ENCODE results near the gene CBX1. TPM values are rescaled to one million over a fixed set of nuclear protein-coding genes. Genes with fewer than 3 reads are reported as not detected.
A peak's percentile ranks its signal among the peaks of the same experiment; 100 is the strongest.

Gene CBX1
- total and polyA plus RNA-seq, 2 of the 13 experiments (the other 11 are each of a cell fraction or from before 2014, with no cell fraction given) = 17.8 to 108 TPM

DNA sequence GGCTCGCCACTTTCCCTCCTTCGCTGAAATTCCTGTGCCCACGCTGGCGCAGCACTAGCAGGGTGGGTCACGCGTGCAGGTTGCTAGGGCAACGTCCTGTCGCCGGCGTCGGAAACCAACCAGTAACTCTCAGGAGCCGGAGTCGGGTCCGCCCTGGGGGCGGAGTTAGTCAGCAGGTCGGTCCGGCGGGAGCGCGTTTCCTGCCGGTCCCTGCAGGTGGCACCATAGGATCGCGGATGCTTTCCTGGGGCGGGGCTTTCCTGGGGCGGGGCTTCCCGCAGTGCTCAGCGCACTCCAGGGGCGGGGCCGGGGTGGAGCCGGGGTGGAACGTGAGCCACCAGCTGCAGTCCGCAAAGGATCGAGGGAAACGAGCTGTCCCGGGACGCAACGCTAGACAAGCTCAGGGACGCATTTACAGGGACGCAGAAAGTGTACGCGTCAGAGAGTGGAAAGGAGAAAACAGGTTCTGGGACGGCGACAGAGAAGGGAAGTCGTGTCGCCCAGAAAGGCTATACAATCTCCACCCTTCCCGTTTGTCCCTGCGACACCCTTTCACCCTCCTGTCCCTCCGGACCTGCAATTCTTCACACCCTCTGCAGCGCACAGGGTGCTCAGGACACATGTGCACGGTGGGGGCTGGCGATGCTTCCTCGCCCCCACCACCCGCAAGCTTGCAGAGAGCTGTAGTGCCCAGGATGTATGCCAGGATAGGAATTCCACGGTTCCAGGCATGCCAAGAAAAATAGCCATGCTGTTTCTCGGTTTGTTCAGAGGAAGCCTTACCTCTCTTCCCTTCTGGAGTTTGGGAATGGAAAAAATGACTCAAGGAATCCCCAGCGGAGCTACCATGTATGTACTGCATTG, 76.0 kb downstream of the CBX1 start (continued):
- TF ChIP-seq, protein P1, sequence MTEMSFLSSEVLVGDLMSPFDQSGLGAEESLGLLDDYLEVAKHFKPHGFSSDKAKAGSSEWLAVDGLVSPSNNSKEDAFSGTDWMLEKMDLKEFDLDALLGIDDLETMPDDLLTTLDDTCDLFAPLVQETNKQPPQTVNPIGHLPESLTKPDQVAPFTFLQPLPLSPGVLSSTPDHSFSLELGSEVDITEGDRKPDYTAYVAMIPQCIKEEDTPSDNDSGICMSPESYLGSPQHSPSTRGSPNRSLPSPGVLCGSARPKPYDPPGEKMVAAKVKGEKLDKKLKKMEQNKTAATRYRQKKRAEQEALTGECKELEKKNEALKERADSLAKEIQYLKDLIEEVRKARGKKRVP (CRISPR knock-in tag; IDR thresholded peaks at IDR 0.05) = peak in 1 of 2 experiments; percentile 40; a peak in 1 of 4 replicates
- TF ChIP-seq ZBTB39 (CRISPR knock-in tag; IDR thresholded peaks at IDR 0.05) = peak; percentile 57; the same call in 1 of the 2 replicates
- TF ChIP-seq BCL6 (CRISPR knock-in tag; IDR thresholded peaks at IDR 0.05) = no peak
- peak; percentile 56; the same call in 1 of the 2 replicates for TF ChIP-seq ZNF614 (CRISPR knock-in tag; IDR thresholded peaks at IDR 0.05; ENCODE audit: borderline replicate concordance)
- TF ChIP-seq, protein P2, sequence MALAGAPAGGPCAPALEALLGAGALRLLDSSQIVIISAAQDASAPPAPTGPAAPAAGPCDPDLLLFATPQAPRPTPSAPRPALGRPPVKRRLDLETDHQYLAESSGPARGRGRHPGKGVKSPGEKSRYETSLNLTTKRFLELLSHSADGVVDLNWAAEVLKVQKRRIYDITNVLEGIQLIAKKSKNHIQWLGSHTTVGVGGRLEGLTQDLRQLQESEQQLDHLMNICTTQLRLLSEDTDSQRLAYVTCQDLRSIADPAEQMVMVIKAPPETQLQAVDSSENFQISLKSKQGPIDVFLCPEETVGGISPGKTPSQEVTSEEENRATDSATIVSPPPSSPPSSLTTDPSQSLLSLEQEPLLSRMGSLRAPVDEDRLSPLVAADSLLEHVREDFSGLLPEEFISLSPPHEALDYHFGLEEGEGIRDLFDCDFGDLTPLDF (CRISPR knock-in tag; IDR thresholded peaks at IDR 0.05) = no peak
- TF ChIP-seq, protein P3, sequence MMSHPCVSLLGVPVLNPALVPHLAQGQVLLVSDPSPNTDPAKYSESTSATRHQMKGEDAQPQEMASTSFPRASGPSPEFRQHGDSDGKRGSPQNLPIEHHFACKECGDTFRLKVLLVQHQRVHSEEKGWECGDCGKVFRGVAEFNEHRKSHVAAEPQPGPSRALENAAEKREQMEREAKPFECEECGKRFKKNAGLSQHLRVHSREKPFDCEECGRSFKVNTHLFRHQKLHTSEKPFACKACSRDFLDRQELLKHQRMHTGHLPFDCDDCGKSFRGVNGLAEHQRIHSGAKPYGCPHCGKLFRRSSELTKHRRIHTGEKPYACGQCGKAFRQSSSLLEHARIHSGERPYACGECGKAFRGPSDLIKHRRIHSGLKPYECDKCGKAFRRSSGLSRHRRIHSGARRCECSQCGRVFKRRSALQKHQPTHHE (CRISPR knock-in tag; IDR thresholded peaks at IDR 0.05; ENCODE audit: borderline replicate concordance) = no peak
- TF ChIP-seq ZNF207 (IDR thresholded peaks at IDR 0.05; ENCODE audit: borderline replicate concordance) = no peak
- 0 out of 2 replicates have a peak, but pooled peaks have one; percentile 55 for TF ChIP-seq ZNF550 (CRISPR knock-in tag; IDR thresholded peaks at IDR 0.05; ENCODE audit: borderline replicate concordance)
- TF ChIP-seq RELA (CRISPR knock-in tag; IDR thresholded peaks at IDR 0.05) = no peak
- TF ChIP-seq ZNF333 (CRISPR knock-in tag; IDR thresholded peaks at IDR 0.05; ENCODE audit: borderline replicate concordance) = no peak
- TF ChIP-seq CBX2 (IDR thresholded peaks at IDR 0.05; ENCODE audit: low read depth, low read length) = no peak
- 0 out of 2 replicates have a peak, but pooled peaks have one; percentile 27 for TF ChIP-seq CBX2 (CRISPR knock-in tag; IDR thresholded peaks at IDR 0.05; ENCODE audit: low read depth)
- TF ChIP-seq ZNF773 (CRISPR knock-in tag; IDR thresholded peaks at IDR 0.05; ENCODE audit: borderline replicate concordance) = 0 out of 2 replicates have a peak, but pooled peaks have one; percentile 41
- TF ChIP-seq ZNF777 (CRISPR knock-in tag; IDR thresholded peaks at IDR 0.05) = no peak
- TF ChIP-seq MTA1 (CRISPR knock-in tag; IDR thresholded peaks at IDR 0.05; ENCODE audit: borderline replicate concordance) = no peak
- TF ChIP-seq ZKSCAN8 (CRISPR knock-in tag; IDR thresholded peaks at IDR 0.05; ENCODE audit: borderline replicate concordance) = no peak
- TF ChIP-seq ZNF256 (CRISPR knock-in tag; conservative IDR thresholded peaks at IDR 0.05) = 0 out of 2 replicates have a peak, but pooled peaks have one; percentile 35
- TF ChIP-seq, protein P4, sequence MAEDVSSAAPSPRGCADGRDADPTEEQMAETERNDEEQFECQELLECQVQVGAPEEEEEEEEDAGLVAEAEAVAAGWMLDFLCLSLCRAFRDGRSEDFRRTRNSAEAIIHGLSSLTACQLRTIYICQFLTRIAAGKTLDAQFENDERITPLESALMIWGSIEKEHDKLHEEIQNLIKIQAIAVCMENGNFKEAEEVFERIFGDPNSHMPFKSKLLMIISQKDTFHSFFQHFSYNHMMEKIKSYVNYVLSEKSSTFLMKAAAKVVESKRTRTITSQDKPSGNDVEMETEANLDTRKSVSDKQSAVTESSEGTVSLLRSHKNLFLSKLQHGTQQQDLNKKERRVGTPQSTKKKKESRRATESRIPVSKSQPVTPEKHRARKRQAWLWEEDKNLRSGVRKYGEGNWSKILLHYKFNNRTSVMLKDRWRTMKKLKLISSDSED (CRISPR knock-in tag; IDR thresholded peaks at IDR 0.05) = no peak
- TF ChIP-seq MATR3 (CRISPR knock-in tag; IDR thresholded peaks at IDR 0.05) = no peak
- TF ChIP-seq ZNF543 (CRISPR knock-in tag; IDR thresholded peaks at IDR 0.05) = no peak; the same call in 1 of the 2 replicates
- peak; percentile 62 for TF ChIP-seq HDAC2 (CRISPR knock-in tag; IDR thresholded peaks at IDR 0.05)
- peak; percentile 89 for TF ChIP-seq ZNF441 (CRISPR knock-in tag; IDR thresholded peaks at IDR 0.05; ENCODE audit: borderline replicate concordance)
- no peak for TF ChIP-seq ZNF101 (CRISPR knock-in tag; IDR thresholded peaks at IDR 0.05; ENCODE audit: borderline replicate concordance, low read depth)
